Transverse colon (tissue), 4 donors: Measurements from ENCODE around the gene WDR89.

ENCODE experiments used
- POLR2AphosphoS5 ChIP-seq, 3 donors: sonication (generic); formaldehyde crosslinking; IDR thresholded peaks; one replicate each; pipeline ENCODE4 v1.6.1; 2016; ENCODE audit warnings: antibody characterized with exemption in 3 of 3
- TF ChIP-seq, protein P1 (sequence below), 5 experiments: fragments of 200-600 bp in 3 of 5; fragments of 450-650 bp in 2 of 5; sonication (generic) in 3 of 5; IDR thresholded peaks; 1 replicate in 2 of 5; 2 replicates in 3 of 5; pipeline ENCODE4 v1.5.1; 2016 to 2017; ENCODE audit warnings: antibody characterized with exemption in 5 of 5, inconsistent platforms in 3 of 5, mild to moderate bottlenecking in 2 of 5, moderate library complexity in 1 of 5

DNA sequence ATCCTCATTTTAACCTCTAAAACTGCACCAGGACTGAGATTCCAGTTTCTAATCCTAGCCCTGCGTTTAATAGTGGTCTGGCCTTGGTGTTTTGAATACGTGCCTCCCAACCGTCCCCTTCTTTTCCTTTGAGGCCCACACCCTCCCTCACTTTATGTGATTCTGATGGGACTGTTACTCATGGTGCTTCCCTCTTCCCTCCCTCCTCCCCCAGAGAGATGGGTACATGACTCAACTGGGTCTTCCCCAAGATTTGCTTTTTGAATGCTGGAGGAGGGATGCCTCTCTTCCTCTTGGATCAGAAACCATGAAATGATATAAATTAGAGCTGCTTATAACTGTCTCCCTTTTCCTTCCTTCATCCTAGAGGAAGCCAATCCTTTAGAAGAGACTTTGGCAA lies 90.3 kb downstream of the WDR89 start:
- TF ChIP-seq POLR2AphosphoS5 (IDR thresholded peaks at IDR 0.05): no peak
- TF ChIP-seq, protein P1, sequence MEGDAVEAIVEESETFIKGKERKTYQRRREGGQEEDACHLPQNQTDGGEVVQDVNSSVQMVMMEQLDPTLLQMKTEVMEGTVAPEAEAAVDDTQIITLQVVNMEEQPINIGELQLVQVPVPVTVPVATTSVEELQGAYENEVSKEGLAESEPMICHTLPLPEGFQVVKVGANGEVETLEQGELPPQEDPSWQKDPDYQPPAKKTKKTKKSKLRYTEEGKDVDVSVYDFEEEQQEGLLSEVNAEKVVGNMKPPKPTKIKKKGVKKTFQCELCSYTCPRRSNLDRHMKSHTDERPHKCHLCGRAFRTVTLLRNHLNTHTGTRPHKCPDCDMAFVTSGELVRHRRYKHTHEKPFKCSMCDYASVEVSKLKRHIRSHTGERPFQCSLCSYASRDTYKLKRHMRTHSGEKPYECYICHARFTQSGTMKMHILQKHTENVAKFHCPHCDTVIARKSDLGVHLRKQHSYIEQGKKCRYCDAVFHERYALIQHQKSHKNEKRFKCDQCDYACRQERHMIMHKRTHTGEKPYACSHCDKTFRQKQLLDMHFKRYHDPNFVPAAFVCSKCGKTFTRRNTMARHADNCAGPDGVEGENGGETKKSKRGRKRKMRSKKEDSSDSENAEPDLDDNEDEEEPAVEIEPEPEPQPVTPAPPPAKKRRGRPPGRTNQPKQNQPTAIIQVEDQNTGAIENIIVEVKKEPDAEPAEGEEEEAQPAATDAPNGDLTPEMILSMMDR (IDR thresholded peaks at IDR 0.05): no peak
